Liver (tissue), 9 donors: ENCODE data around the gene VEGFA. TPM values are rescaled to one million over a fixed set of nuclear protein-coding genes. Genes with fewer than 3 reads are reported as not detected.

Experiments
- DNase-seq: peaks from one replicate; pipeline ENCODE4 v3.0.0-alpha.2; 2017; ENCODE audit warnings: low spot score
- H3K27ac ChIP-seq, 2 donors: one replicate each; pipeline ENCODE4 v1.7.0; 2013; ENCODE audit warnings: inconsistent platforms in 2 of 2, low read length in 2 of 2, control low read depth in 1 of 2, low read depth in 1 of 2, mild to moderate bottlenecking in 1 of 2
- H3K27me3 ChIP-seq, 4 donors: one replicate each; pipeline versions ENCODE4 v1.6.1 to v1.7.0; 2013; ENCODE audit warnings: low read length in 3 of 4, inconsistent platforms in 1 of 4, mild to moderate bottlenecking in 1 of 4, moderate library complexity in 1 of 4; ENCODE audit not compliant: control insufficient read depth in 4 of 4, insufficient read depth in 4 of 4
- H3K36me3 ChIP-seq, 4 donors: one replicate each; pipeline versions ENCODE4 v1.6.1 to v1.7.0; 2013; ENCODE audit warnings: low read length in 3 of 4, mild to moderate bottlenecking in 3 of 4, low read depth in 1 of 4, moderate library complexity in 1 of 4; ENCODE audit not compliant: control insufficient read depth in 4 of 4, insufficient read depth in 3 of 4
- H3K4me1 ChIP-seq, 4 donors: one replicate each; pipeline versions ENCODE4 v1.6.1 to v1.7.0; 2013; ENCODE audit warnings: low read length in 3 of 4, mild to moderate bottlenecking in 3 of 4, moderate library complexity in 1 of 4; ENCODE audit not compliant: control insufficient read depth in 4 of 4, insufficient read depth in 4 of 4
- H3K4me3 ChIP-seq, 3 donors: one replicate each; pipeline versions ENCODE4 v1.6.1 to v1.7.0; 2013; ENCODE audit warnings: low read length in 3 of 3, control low read depth in 1 of 3, low read depth in 1 of 3, mild to moderate bottlenecking in 1 of 3
- H3K9ac ChIP-seq, 2 donors: one replicate each; pipeline ENCODE4 v1.7.0; 2013; ENCODE audit warnings: low read length in 2 of 2, mild to moderate bottlenecking in 2 of 2, moderate library complexity in 2 of 2, control low read depth in 1 of 2, low read depth in 1 of 2
- H3K9me3 ChIP-seq, 4 donors: one replicate each; pipeline versions ENCODE4 v1.6.1 to v1.7.0; 2013; ENCODE audit warnings: low read length in 3 of 4; ENCODE audit not compliant: control insufficient read depth in 4 of 4
- ATF3 ChIP-seq: IDR thresholded peaks from 2 replicates; pipeline ENCODE4 v1.6.1; 2016; ENCODE audit warnings: antibody characterized with exemption
- CTCF ChIP-seq: fragments of 150-350 bp; IDR thresholded peaks from 2 replicates; pipeline ENCODE4 v1.5.1; 2017; ENCODE audit warnings: improper control_type of control experiment, low read depth, low read length; ENCODE audit not compliant: missing input control
- FOXA1 ChIP-seq: IDR thresholded peaks from 2 replicates; pipeline ENCODE4 v1.6.1; 2016; ENCODE audit warnings: antibody characterized with exemption
- FOXA2 ChIP-seq: IDR thresholded peaks from 2 replicates; pipeline ENCODE4 v1.6.1; 2016; ENCODE audit warnings: antibody characterized with exemption
- HNF4A ChIP-seq, 2 donors: conservative IDR thresholded peaks; 2 replicates each; pipeline ENCODE4 v1.6.1; 2016; ENCODE audit warnings: antibody characterized with exemption in 2 of 2, mild to moderate bottlenecking in 2 of 2
- HNF4G ChIP-seq: IDR thresholded peaks from 2 replicates; pipeline ENCODE4 v1.6.1; 2016; ENCODE audit warnings: antibody characterized with exemption
- RAD21 ChIP-seq, 2 donors: IDR thresholded peaks; 2 replicates each; pipeline ENCODE4 v1.6.1; 2016; ENCODE audit warnings: antibody characterized with exemption in 2 of 2, mild to moderate bottlenecking in 2 of 2
- REST ChIP-seq: IDR thresholded peaks from 2 replicates; pipeline ENCODE4 v1.6.1; 2016; ENCODE audit warnings: antibody characterized with exemption, mild to moderate bottlenecking
- TAF1 ChIP-seq: conservative IDR thresholded peaks from 2 replicates; pipeline ENCODE4 v1.6.1; 2016; ENCODE audit warnings: antibody characterized with exemption, mild to moderate bottlenecking
- YY1 ChIP-seq: IDR thresholded peaks from 2 replicates; pipeline ENCODE4 v1.6.1; 2016; ENCODE audit warnings: antibody characterized with exemption, mild to moderate bottlenecking
- ZBTB33 ChIP-seq: IDR thresholded peaks from 2 replicates; pipeline ENCODE4 v1.6.1; 2016; ENCODE audit warnings: antibody characterized with exemption
- WGBS: extraction: QIAGEN DNeasy Blood & Tissue Kit; methylation state at CpG from one replicate; pipeline ENCODE4 v1.1.7; 2013; 5-methylcytosine and 5-hydroxymethylcytosine counted together
- polyA plus RNA-seq, 2 donors: library from polyadenylated mRNA; stranded (reverse) in 1 of 2; unstranded in 1 of 2; fragments of 200-250 nt in 1 of 2; fragments of >200 nt in 1 of 2; fragmentation: Nextera tagmentation in 1 of 2; extraction: Ambion mirVana in 1 of 2; gene quantifications; one replicate each; pipeline versions ENCODE4 v1.2.1 to v1.2.3, GENCODE V29; 2013 to 2015
- total RNA-seq, 2 donors: library from RNA; depleted of rRNA; stranded (reverse); fragments of >200 nt; gene quantifications; one replicate each; pipeline ENCODE4 v1.2.3, GENCODE V29; 2014
- donor health status: healthy.
- donor health status: healthy.
- donor health status: healthy.
- donor health status: healthy.
- donor health status: healthy.

VEGFA gene
- total and polyA plus RNA-seq, 4 donors, result 14.7 to 160 (median 65.2) TPM

- Histone ChIP-seq H3K9ac (no peak overlapping the region), H3K36me3 (peaks cover 33 to 63% (median 44%) of the 10 kb centered on the region in 4 donors), H3K4me3 (no peak overlapping the region), H3K27ac (no peak overlapping the region), H3K4me1 (peaks cover 0 to 6% (median 1%) of the 10 kb centered on the region in 4 donors), H3K27me3 (no peaks in the 10 kb centered on the region), H3K9me3 (no peaks in the 10 kb centered on the region)
- DNase-seq, result no peak
- 91% methylated on average over 26 of the region's 26 CpGs for WGBS
- TF ChIP-seq CTCF (no peak), ATF3 (no peak), TAF1 (no peak), HNF4G (no peak)
These were observed 14.2 kb downstream of the VEGFA start for GRCh38 chr6:43784049-43784855.

- Histone ChIP-seq H3K27ac (no peak overlapping the region), H3K27me3 (no peaks in the 10 kb centered on the region), H3K36me3 (peaks cover 26 to 54% (median 37%) of the 10 kb centered on the region in 4 donors), H3K9me3 (no peaks in the 10 kb centered on the region), H3K9ac (no peak overlapping the region), H3K4me3 (no peak overlapping the region), H3K4me1 (peaks cover 0 to 2% (median 0%) of the 10 kb centered on the region in 4 donors)
- TF ChIP-seq HNF4A (conservative IDR thresholded peaks at IDR 0.05), result no peak
- no peak for TF ChIP-seq ZBTB33
- TF ChIP-seq FOXA1, result no peak
- no peak for TF ChIP-seq FOXA2
- no peak for TF ChIP-seq RAD21 (IDR thresholded peaks at IDR 0.05)
- TF ChIP-seq REST, result no peak
- TF ChIP-seq ATF3, result no peak
- no peak for TF ChIP-seq YY1
- DNase-seq, result no peak
- 85% methylated on average over 14 of the region's 14 CpGs for WGBS
These were observed 15.3 kb downstream of the VEGFA start for GRCh38 chr6:43785220-43785752.
